ENCODE data around the gene ESPNL. TPM values are rescaled to one million over a fixed set of nuclear protein-coding genes. Genes with fewer than 3 reads are reported as not detected.
A peak's percentile ranks its signal among the peaks of the same experiment; 100 is the strongest.

ESPNL gene
- total RNA-seq, 3 donors from 2014 or later = 0.23 to 0.63 (median 0.47) TPM

GRCh38 chr2:238162846-238163441, 62.8 kb downstream of the ESPNL start:
- H3K4me3 ChIP-seq = no peak overlapping the region
- DNase-seq (peak in 1 of 3 donors; percentile 20), ATAC-seq (no peak)
- no peaks in the 10 kb centered on the region for H3K36me3 ChIP-seq (ENCODE audit: low read depth)
- TF ChIP-seq CTCF (IDR thresholded peaks at IDR 0.05) = no peak
- intact Hi-C loops (cut with DNase I, micrococcal nuclease) = no loop called here
- H3K9me3 ChIP-seq = no peaks in the 10 kb centered on the region
- peaks cover 21% of the 10 kb centered on the region for H3K4me1 ChIP-seq (ENCODE audit: low read depth)

- Histone ChIP-seq H3K36me3 (ENCODE audit: low read depth) (no peaks in the 10 kb centered on the region), H3K9me3 (no peaks in the 10 kb centered on the region), H3K4me1 (ENCODE audit: low read depth) (peaks cover 15% of the 10 kb centered on the region), H3K4me3 (no peak overlapping the region)
- intact Hi-C loops (cut with DNase I, micrococcal nuclease) = no loop called here
- no peak for TF ChIP-seq CTCF (IDR thresholded peaks at IDR 0.05)
- ATAC-seq (peak; percentile 3), DNase-seq (peak in 2 of 3 donors; percentile 25 to 46)
Observed at GRCh38 chr2:238163481-238164198, 63.5 kb downstream of the ESPNL start.

- H3K4me1 ChIP-seq (ENCODE audit: low read depth) = peaks cover 10% of the 10 kb centered on the region
- no peak for TF ChIP-seq CTCF (IDR thresholded peaks at IDR 0.05)
- ATAC-seq (no peak), DNase-seq (peak in 1 of 3 donors; percentile 18)
- no peak overlapping the region for H3K4me3 ChIP-seq
- intact Hi-C loops (cut with DNase I, micrococcal nuclease) = no loop called here
- no peaks in the 10 kb centered on the region for H3K9me3 ChIP-seq
- no peaks in the 10 kb centered on the region for H3K36me3 ChIP-seq (ENCODE audit: low read depth)
Observed at GRCh38 chr2:238164906-238165287, 64.8 kb downstream of the ESPNL start.

GRCh38 chr2:238165288-238165921, 65.3 kb downstream of the ESPNL start:
- Histone ChIP-seq H3K4me3 (no peak overlapping the region), H3K36me3 (ENCODE audit: low read depth) (no peaks in the 10 kb centered on the region), H3K9me3 (no peaks in the 10 kb centered on the region), H3K4me1 (ENCODE audit: low read depth) (peaks cover 12% of the 10 kb centered on the region)
- intact Hi-C loops (cut with DNase I, micrococcal nuclease) = no loop called here
- no peak for TF ChIP-seq CTCF (IDR thresholded peaks at IDR 0.05)
- ATAC-seq (no peak), DNase-seq (peak in 1 of 3 donors; percentile 31)

GRCh38 chr2:238166391-238167343, 66.5 kb downstream of the ESPNL start:
- ATAC-seq (no peak), DNase-seq (peak in 1 of 3 donors; percentile 41)
- intact Hi-C loops (cut with DNase I, micrococcal nuclease) = no loop called here
- Histone ChIP-seq H3K36me3 (ENCODE audit: low read depth) (no peaks in the 10 kb centered on the region), H3K4me3 (no peak overlapping the region), H3K9me3 (no peaks in the 10 kb centered on the region), H3K4me1 (ENCODE audit: low read depth) (peaks cover 12% of the 10 kb centered on the region)
- no peak for TF ChIP-seq CTCF (IDR thresholded peaks at IDR 0.05)

Measured in mucosa of descending colon (tissue), 3 donors.